Measurements from ENCODE around the gene RAMP3.

RAMP3 gene

DNA sequence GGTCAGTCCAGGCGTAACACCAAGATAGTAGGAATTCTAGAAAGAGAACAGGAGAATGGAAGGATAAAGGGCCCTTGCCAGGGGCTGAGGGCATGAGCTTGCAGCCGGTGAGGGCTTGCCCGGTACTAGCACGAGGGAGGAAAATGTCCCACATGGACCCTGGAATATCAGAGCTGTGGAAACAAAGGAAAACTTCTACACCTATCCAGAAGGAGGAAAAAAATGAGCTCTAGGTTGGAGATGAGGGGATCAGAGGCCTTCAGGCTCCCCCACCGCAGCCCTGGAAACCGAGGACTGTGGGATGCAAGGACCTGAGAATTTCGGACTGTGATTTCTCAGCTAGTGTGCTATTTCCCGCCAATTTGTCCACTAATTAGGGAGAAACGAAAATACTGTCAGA is 22.1 kb downstream of the RAMP3 start:
- DNase-seq (ENCODE audit: low read depth, low spot score): no peak

- DNase-seq (ENCODE audit: low read depth, low spot score): no peak
Observed at GRCh38 chr7:45180084-45180986, 22.7 kb downstream of the RAMP3 start.

DNA sequence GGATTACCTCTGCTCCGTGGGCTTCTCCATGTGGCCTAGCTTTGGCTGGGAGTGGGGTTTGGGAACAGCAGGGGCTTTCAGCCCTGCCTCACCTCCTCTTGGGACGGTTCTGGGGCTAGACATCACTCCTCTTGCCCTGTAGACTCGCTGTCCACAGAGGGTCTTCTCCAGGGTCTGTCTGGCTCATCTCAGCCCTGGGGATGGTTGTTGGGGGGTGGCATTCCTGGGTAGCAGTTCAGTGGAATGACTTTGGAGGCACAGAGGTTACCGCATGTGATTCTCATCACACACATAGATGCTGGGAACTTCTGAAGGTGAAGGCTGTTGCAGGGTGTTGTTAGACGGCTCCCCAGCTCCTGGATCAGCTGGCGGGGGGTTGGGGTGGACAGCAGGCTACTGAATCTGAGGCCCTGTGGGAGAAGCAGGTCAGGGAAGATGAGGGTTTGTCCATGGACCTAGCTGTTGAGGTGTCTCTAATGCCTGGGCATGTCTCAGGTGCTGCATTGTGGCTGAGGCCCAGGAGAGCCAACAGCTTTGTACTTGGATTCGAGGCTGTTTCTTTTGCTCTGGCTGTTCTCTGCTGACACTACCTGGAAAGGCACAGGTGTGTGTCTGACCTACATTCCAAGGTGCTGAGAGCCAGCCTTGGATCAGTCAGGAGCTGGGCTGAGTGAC is 23.8 kb downstream of the RAMP3 start:
- DNase-seq (ENCODE audit: low read depth, low spot score): no peak

GRCh38 chr7:45181991-45182855 is 24.6 kb downstream of the RAMP3 start:
- DNase-seq (ENCODE audit: low read depth, low spot score): no peak

DNA sequence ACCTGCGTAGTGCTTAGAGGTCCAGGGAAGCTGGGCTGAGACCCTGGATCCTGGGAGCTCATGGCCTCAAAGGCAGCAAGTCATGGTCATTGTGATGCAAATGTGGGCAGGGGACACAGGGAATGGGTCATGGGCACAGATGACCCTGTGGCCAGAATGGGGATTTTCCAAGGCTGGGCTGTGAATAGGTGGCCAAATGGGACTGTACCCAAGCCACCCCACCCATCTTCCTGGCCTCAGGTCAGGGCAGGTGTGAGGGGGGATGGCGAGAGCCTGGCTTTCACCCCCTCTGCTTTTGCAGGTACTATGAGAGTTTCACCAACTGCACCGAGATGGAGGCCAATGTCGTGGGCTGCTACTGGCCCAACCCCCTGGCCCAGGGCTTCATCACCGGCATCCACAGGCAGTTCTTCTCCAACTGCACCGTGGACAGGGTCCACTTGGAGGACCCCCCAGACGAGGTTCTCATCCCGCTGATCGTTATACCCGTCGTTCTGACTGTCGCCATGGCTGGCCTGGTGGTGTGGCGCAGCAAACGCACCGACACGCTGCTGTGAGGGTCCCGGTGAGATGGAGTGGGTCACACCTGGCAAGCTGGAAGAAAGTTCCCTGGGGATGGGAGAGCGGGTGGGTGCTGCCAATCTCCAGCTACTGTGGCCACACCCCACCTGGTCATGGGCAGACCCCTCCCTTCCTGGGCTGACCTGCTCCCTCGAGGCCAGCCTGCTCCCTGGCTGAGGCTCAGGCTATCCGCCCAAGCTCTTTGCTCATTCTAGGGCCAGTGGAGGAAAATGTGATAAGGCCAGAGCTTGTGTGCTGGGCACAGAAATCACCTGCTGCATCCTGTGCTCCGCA is 25.5 kb downstream of the RAMP3 start:
- no peak for DNase-seq (ENCODE audit: low read depth, low spot score)

DNA sequence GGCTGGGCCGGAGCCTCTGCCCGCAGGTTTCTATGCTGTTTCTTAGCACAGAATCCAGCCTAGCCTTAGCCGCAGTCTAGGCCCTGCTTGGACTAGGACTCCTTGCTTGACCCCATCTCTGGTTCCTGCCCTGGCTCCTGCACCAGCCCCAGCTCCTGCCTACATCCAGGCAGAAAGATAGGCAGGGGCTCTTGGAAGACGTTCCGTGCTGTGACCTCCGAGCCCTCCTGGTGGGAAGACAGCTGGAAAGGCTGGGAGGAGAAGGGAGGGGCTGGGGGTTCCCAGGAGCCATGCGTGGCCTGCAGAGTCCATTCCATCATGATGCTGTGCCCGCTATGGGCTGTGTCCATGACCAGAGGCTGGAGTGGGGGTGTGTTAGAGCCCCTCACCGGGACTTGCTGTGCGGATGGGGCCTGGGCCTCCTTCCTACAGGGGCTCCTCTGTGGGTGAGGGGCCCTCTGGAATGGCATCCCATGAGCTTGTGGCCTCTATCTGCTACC is 26.2 kb downstream of the RAMP3 start:
- DNase-seq (ENCODE audit: low read depth, low spot score): no peak

DNA sequence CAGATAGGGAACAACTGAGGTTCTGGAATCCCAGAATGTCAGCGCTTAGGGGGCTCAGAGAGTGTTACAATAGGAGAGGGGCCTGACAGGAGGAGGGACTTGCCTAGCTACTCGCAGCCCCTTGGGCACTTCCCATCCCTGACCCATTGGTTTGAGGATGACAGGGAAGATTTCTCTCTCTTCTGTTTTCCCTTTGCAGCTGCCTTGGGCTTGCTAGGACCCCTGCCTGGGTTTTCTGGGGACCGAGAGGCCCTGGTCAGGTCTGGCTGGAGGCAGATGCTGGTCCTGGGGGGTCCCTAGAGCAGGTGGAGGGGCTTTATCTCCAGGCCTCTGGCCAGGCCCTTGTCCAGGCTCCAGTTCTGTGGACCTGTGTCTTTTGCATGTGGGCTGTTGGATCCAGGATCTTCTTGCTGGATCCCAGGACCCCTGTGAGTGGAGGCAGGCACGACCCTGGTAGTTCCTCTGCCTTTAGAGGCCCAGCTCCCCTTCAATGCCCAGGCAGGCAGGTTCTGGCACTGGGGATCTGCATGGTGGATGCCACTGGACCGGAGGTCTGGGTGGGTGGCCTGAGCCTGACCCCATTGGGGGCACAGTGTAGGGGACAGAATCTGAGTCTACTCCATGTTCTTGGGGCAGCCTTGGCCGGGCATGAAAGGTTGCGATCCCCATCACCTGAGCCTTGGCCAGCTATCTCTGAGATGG is 26.9 kb downstream of the RAMP3 start:
- DNase-seq (ENCODE audit: low read depth, low spot score): no peak

GRCh38 chr7:45185028-45185863 is 27.7 kb downstream of the RAMP3 start:
- DNase-seq (ENCODE audit: low read depth, low spot score): no peak

DNA sequence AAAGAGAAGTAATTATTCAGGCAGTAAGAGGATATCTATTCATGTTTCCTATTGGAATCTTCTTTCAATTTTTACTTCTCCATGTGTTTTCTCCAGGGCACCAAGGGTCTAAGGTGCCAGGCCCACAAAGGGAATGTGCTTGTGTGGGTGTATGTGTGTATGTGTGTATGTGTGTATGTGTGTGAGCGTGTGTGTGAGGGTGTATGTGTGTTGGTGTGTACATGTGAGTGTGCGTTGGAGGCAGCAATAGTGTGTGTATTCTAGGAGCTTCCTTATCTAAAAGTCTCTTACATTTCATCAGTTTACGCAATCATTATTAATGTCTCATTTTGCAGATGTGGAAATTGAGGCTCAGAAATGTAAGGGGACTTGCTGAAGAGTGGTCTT is 28.3 kb downstream of the RAMP3 start:
- DNase-seq (ENCODE audit: low read depth, low spot score): no peak

GRCh38 chr7:45186261-45186813 is 28.7 kb downstream of the RAMP3 start:
- DNase-seq (ENCODE audit: low read depth, low spot score): no peak

GRCh38 chr7:45187089-45187945 is 29.7 kb downstream of the RAMP3 start:
- DNase-seq (ENCODE audit: low read depth, low spot score): no peak

- DNase-seq (ENCODE audit: low read depth, low spot score): no peak
Observed at GRCh38 chr7:45187946-45188411, 30.4 kb downstream of the RAMP3 start.

DNA sequence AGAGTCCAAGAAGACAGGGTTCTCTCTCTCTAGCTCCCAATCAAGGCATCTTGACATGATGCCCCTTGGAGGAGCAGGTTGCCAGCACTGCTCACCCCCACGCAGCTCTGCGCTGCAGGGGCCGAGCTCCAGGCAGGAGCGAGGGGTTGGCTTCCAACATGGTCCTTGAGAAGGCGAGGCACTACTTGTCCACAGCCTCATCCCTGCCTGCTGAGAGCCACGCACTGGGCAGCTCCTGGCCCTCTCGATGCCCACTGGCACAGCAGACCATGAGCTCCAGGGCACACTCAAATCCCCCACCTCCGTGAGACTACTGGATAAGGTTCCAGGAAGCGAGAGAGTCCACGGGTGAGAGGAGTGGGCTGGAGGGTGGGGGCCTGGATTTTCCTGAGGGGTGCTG is 31.1 kb downstream of the RAMP3 start:
- DNase-seq (ENCODE audit: low read depth, low spot score): no peak

DNA sequence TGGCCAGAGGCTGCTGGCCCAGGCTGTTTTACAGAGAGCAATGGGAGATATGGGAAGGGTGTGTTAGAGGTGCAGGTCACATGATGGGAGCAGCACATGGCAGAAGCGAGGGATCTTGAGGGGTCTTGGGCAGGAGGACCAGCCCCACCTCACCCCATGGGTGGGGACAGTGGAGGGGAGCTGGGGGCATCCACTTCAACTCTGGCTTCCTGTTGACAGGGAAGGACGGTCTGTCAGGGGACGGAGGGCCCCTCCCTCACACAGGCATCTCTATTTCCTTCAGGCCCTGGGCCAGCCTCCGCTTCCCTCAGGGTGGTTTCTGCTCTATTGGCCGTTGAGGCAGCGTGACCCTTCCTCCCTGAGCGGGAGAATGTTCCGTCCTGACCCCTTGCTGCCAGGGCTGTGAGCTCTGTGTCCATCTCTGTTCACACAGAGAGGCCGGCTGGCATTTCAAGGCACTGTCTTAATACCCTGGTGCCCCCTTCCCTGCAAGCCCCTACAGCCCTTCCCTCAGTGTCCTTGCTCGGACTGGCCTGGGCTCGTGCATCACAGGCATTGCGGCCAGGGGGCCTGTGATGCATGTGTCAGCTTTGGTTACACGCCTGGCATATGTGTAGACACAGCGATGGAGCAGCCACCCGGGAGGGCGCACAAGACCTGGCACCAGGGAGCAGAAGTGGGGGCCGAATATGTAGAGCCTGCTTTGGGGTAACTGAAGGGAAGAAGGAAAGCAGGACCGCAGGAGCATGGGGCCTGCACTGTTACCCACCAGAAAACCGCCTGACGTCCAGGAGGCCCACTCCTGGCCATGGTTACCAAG is 31.8 kb downstream of the RAMP3 start:
- DNase-seq (ENCODE audit: low read depth, low spot score): no peak

DNA sequence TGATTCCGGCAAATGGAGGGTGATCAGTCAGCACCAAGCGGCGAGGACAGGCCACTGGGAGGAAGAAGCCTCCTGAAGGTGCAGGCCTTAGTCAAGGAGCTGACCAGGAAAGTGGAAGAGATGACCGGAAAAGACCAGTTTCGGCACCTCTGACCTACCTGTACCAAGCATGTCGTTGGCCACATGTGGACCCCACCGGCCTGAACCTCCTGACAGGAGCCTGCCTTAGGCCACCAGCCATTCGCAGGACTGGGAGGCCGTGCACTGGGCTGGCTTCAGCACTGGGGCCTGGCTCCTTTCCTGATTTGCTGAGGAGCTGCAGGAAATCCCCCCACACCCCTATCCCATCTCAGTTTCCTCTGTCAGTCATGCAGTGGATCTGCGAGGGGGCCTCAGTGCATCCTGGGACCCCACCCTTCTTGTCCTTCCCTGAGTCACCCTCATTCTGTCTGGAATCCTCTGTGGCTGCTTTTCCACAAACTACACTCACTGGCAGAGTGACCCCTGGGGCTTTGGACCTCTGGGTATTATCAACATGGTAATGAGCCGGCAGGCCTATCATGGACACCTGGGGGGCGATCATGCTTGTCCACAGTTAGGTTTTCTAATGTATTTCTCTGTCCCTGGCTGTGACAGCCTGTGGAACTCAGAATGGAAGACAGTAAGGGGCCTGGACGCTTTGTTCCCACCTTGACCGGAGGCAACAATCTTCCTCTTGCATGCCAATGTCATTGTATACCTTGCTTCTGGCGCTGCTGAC is 33.0 kb downstream of the RAMP3 start:
- DNase-seq (ENCODE audit: low read depth, low spot score): no peak

DNA sequence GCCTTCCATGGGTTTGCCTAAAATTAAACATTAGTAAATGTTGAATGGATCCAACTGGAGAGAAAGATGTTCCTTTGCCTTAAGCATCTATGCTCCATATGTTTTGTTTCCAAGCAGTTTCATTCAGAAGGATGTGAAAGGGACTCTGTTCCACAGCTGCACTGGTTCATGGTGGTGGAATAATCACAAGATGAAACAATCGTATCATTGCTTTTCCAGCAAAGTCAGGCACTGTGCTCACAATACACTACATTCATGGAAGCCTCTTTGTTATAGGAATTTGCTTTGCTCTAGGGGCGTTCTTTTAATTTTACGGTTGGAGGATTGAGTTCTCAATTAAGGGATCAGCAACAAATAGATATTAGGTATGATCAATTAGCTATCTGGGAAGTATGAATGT is 33.8 kb downstream of the RAMP3 start:
- DNase-seq (ENCODE audit: low read depth, low spot score): no peak

Measured in brain pericyte (primary cell).